ENCODE data around the gene CD79A. TPM values are rescaled to one million over a fixed set of nuclear protein-coding genes. Genes with fewer than 3 reads are reported as not detected.

The CD79A gene
- total RNA-seq (2014; rRNA removed; shearing (Covaris generic)): not detected in 2 replicates
- polyA plus RNA-seq (2014; cell fraction: nucleus; rRNA removed): not detected in 2 replicates

- DNase-seq (ENCODE audit: extremely low read depth, low read depth): no peak
Observed at GRCh38 chr19:41876847-41877832, at the start of gene CD79A. Gene CD79A (plus strand): TSS chr19:41877279. CDS start chr19:41877305, 26 bp downstream.

GRCh38 chr19:41837981-41838708 is 38.9 kb upstream of the CD79A start:
- DNase-seq (ENCODE audit: extremely low read depth, low read depth): no peak

- no peak for DNase-seq (ENCODE audit: extremely low read depth, low read depth)
Observed at GRCh38 chr19:41839211-41839610, 37.9 kb upstream of the CD79A start.

GRCh38 chr19:41843371-41843770 is 33.7 kb upstream of the CD79A start:
- DNase-seq (ENCODE audit: extremely low read depth, low read depth): no peak

- DNase-seq (ENCODE audit: extremely low read depth, low read depth): no peak
Observed at GRCh38 chr19:41844601-41845000, 32.5 kb upstream of the CD79A start, which contains the start of gene LYPD4. Gene LYPD4 (minus strand): TSS chr19:41844683. CDS start chr19:41839285, 5,398 bp downstream.

- DNase-seq (ENCODE audit: extremely low read depth, low read depth): no peak
Observed at GRCh38 chr19:41845001-41845050, 32.3 kb upstream of the CD79A start, which contains the start of gene DMRTC2. Gene DMRTC2 (plus strand): TSS chr19:41845042. CDS start chr19:41847429, 2,387 bp downstream.

GRCh38 chr19:41845051-41845590 is 32.0 kb upstream of the CD79A start:
- DNase-seq (ENCODE audit: extremely low read depth, low read depth): no peak

- no peak for DNase-seq (ENCODE audit: extremely low read depth, low read depth)
Observed at GRCh38 chr19:41847351-41848105, 29.6 kb upstream of the CD79A start.

- no peak for DNase-seq (ENCODE audit: extremely low read depth, low read depth)
Observed at GRCh38 chr19:41848666-41849065, 28.4 kb upstream of the CD79A start.

GRCh38 chr19:41849067-41849466 is 28.0 kb upstream of the CD79A start:
- no peak for DNase-seq (ENCODE audit: extremely low read depth, low read depth)

GRCh38 chr19:41850381-41850780 is 26.7 kb upstream of the CD79A start:
- DNase-seq (ENCODE audit: extremely low read depth, low read depth): no peak

- no peak for DNase-seq (ENCODE audit: extremely low read depth, low read depth)
Observed at GRCh38 chr19:41851456-41851855, 25.6 kb upstream of the CD79A start.

- no peak for DNase-seq (ENCODE audit: extremely low read depth, low read depth)
Observed at GRCh38 chr19:41853344-41853743, 23.7 kb upstream of the CD79A start.

- DNase-seq (ENCODE audit: extremely low read depth, low read depth): no peak
Observed at GRCh38 chr19:41853768-41854167, 23.3 kb upstream of the CD79A start.

GRCh38 chr19:41859213-41859617 is 17.9 kb upstream of the CD79A start:
- DNase-seq (ENCODE audit: extremely low read depth, low read depth): no peak

- DNase-seq (ENCODE audit: extremely low read depth, low read depth): peak; percentile 97
Observed at GRCh38 chr19:41859618-41860418, 17.3 kb upstream of the CD79A start, which contains the start of gene RPS19. Gene RPS19 (plus strand): TSS chr19:41860255. CDS start chr19:41860775, 520 bp downstream.

- no peak for DNase-seq (ENCODE audit: extremely low read depth, low read depth)
Observed at GRCh38 chr19:41860419-41861115, 16.5 kb upstream of the CD79A start.

- DNase-seq (ENCODE audit: extremely low read depth, low read depth): no peak
Observed at GRCh38 chr19:41861116-41861768, 15.8 kb upstream of the CD79A start.

- DNase-seq (ENCODE audit: extremely low read depth, low read depth): no peak
Observed at GRCh38 chr19:41861846-41862245, 15.2 kb upstream of the CD79A start.
